Mesendoderm (in vitro differentiated cells): ENCODE results near the gene PLPPR3.

Source experiments
- DNase-seq: peaks from one replicate; pipeline ENCODE4 v3.0.0; 2013
- H2AK5ac ChIP-seq: 2 replicates; pipeline ENCODE4 v1.6.1; 2013; ENCODE audit warnings: low read length, inconsistent platforms
- H2BK120ac ChIP-seq: 2 replicates; pipeline ENCODE4 v1.6.1; 2013; ENCODE audit warnings: low read depth, mild to moderate bottlenecking, low read length, moderate library complexity, mixed read lengths
- H2BK15ac ChIP-seq: replicated peaks from 2 replicates; pipeline ENCODE4 v1.6.1; 2013; ENCODE audit warnings: low read depth, mild to moderate bottlenecking, moderate library complexity
- H2BK5ac ChIP-seq: 2 replicates; pipeline ENCODE4 v1.6.1; 2013; ENCODE audit warnings: low read length, inconsistent platforms
- H3K18ac ChIP-seq: 2 replicates; pipeline ENCODE4 v1.6.1; 2013; ENCODE audit warnings: mild to moderate bottlenecking, low read length, mixed read lengths
- H3K23ac ChIP-seq: one replicate; pipeline ENCODE4 v1.6.1; 2013; ENCODE audit warnings: low read length
- H3K27ac ChIP-seq: 2 replicates; pipeline ENCODE4 v1.5.1; 2013; ENCODE audit warnings: low read depth, mild to moderate bottlenecking, inconsistent platforms, low read length, moderate library complexity
- H3K27me3 ChIP-seq: 2 replicates; pipeline ENCODE4 v1.6.1; 2013; ENCODE audit warnings: low read length, control low read depth, mild to moderate bottlenecking, inconsistent platforms; ENCODE audit not compliant: insufficient read depth, poor library complexity
- H3K36me3 ChIP-seq: 2 replicates; pipeline ENCODE4 v1.6.1; 2013; ENCODE audit warnings: low read length, inconsistent platforms; ENCODE audit not compliant: control insufficient read depth, insufficient read depth
- H3K4ac ChIP-seq: one replicate; pipeline ENCODE4 v1.6.1; 2013; ENCODE audit warnings: low read depth, mild to moderate bottlenecking, low read length, moderate library complexity
- H3K4me1 ChIP-seq: 2 replicates; pipeline ENCODE4 v1.6.1; 2013; ENCODE audit warnings: low read depth, low read length, inconsistent platforms; ENCODE audit not compliant: control insufficient read depth
- H3K4me2 ChIP-seq: 2 replicates; pipeline ENCODE4 v1.6.1; 2013; ENCODE audit warnings: low read length
- H3K4me3 ChIP-seq: 2 replicates; pipeline ENCODE4 v1.5.1; 2013; ENCODE audit warnings: mild to moderate bottlenecking, low read length
- H3K56ac ChIP-seq: one replicate; pipeline ENCODE4 v1.6.1; 2013; ENCODE audit warnings: low read length
- H3K79me1 ChIP-seq: 2 replicates; pipeline ENCODE4 v1.6.1; 2013; ENCODE audit warnings: low read length, inconsistent platforms
- H3K79me2 ChIP-seq: 2 replicates; pipeline ENCODE4 v1.6.1; 2013; ENCODE audit warnings: mild to moderate bottlenecking, low read length; ENCODE audit not compliant: control insufficient read depth, insufficient read depth
- H3K9ac ChIP-seq: 2 replicates; pipeline ENCODE4 v1.6.1; 2013; ENCODE audit warnings: low read length, inconsistent platforms
- H4K5ac ChIP-seq: one replicate; pipeline ENCODE4 v1.6.1; 2013; ENCODE audit warnings: low read length
- H4K8ac ChIP-seq: one replicate; pipeline ENCODE4 v1.6.1; 2013; ENCODE audit warnings: low read depth, mild to moderate bottlenecking, control low read depth, low read length, moderate library complexity
- WGBS: extraction: QIAGEN DNeasy Blood & Tissue Kit; methylation state at CpG from one replicate; pipeline ENCODE4 v1.1.7; 2013; ENCODE audit warnings: low lambda C conversion rate, missing lambda C conversion rate; ENCODE audit not compliant: insufficient coverage; ENCODE audit errors: extremely low coverage; 5-methylcytosine and 5-hydroxymethylcytosine counted together

The PLPPR3 gene

GRCh38 chr19:805166-805551 lies 16.6 kb downstream of the PLPPR3 start:
- H2AK5ac ChIP-seq = no peak overlapping the region
- H3K4me1 ChIP-seq = peaks cover 2% of the 10 kb centered on the region
- no CpG with 5 or more reads among the region's 33 CpGs for WGBS
- H2BK120ac ChIP-seq = no peak overlapping the region
- H2BK15ac ChIP-seq = no peak overlapping the region
- H3K4ac ChIP-seq = no peak overlapping the region
- no peaks in the 10 kb centered on the region for H3K27me3 ChIP-seq
- H3K4me3 ChIP-seq = no peak overlapping the region
- H2BK5ac ChIP-seq = no peak overlapping the region
- no peak overlapping the region for H3K27ac ChIP-seq
- H3K23ac ChIP-seq = no peak overlapping the region
- H4K5ac ChIP-seq = no peak overlapping the region
- H3K79me1 ChIP-seq = peaks cover 15% of the 10 kb centered on the region
- H3K18ac ChIP-seq = no peak overlapping the region
- H3K56ac ChIP-seq = no peak overlapping the region
- no peak overlapping the region for H3K9ac ChIP-seq
- H3K79me2 ChIP-seq = peaks cover 76% of the 10 kb centered on the region
- peaks cover 44% of the 10 kb centered on the region for H3K36me3 ChIP-seq
- DNase-seq = no peak
- no peak overlapping the region for H3K4me2 ChIP-seq
- H4K8ac ChIP-seq = no peak overlapping the region

- peaks cover 15% of the 10 kb centered on the region for H3K79me1 ChIP-seq
- H3K4me3 ChIP-seq = no peak overlapping the region
- H3K18ac ChIP-seq = no peak overlapping the region
- H3K36me3 ChIP-seq = peaks cover 43% of the 10 kb centered on the region
- H4K8ac ChIP-seq = no peak overlapping the region
- no peak overlapping the region for H2AK5ac ChIP-seq
- no peak overlapping the region for H3K4ac ChIP-seq
- peaks cover 3% of the 10 kb centered on the region for H3K4me1 ChIP-seq
- no peak overlapping the region for H3K9ac ChIP-seq
- no peak overlapping the region for H3K27ac ChIP-seq
- no peak overlapping the region for H2BK5ac ChIP-seq
- no CpG with 5 or more reads among the region's 53 CpGs for WGBS
- H4K5ac ChIP-seq = no peak overlapping the region
- no peak for DNase-seq
- H3K79me2 ChIP-seq = peaks cover 81% of the 10 kb centered on the region
- H3K27me3 ChIP-seq = no peaks in the 10 kb centered on the region
- H3K56ac ChIP-seq = no peak overlapping the region
- H2BK15ac ChIP-seq = no peak overlapping the region
- H2BK120ac ChIP-seq = no peak overlapping the region
- no peak overlapping the region for H3K23ac ChIP-seq
- no peak overlapping the region for H3K4me2 ChIP-seq
These were observed 17.2 kb downstream of the PLPPR3 start for GRCh38 chr19:804419-805165.

- H2AK5ac ChIP-seq = no peak overlapping the region
- no peak overlapping the region for H2BK120ac ChIP-seq
- no peak overlapping the region for H3K4me3 ChIP-seq
- no peak overlapping the region for H4K5ac ChIP-seq
- H3K79me1 ChIP-seq = peaks cover 15% of the 10 kb centered on the region
- H3K36me3 ChIP-seq = peaks cover 42% of the 10 kb centered on the region
- DNase-seq = no peak
- peaks cover 3% of the 10 kb centered on the region for H3K4me1 ChIP-seq
- WGBS = no CpG with 5 or more reads among the region's 31 CpGs
- H3K4ac ChIP-seq = no peak overlapping the region
- no peak overlapping the region for H3K27ac ChIP-seq
- no peak overlapping the region for H2BK5ac ChIP-seq
- H3K27me3 ChIP-seq = no peaks in the 10 kb centered on the region
- no peak overlapping the region for H3K56ac ChIP-seq
- no peak overlapping the region for H2BK15ac ChIP-seq
- H3K9ac ChIP-seq = no peak overlapping the region
- no peak overlapping the region for H3K18ac ChIP-seq
- H3K4me2 ChIP-seq = no peak overlapping the region
- peaks cover 89% of the 10 kb centered on the region for H3K79me2 ChIP-seq
- no peak overlapping the region for H3K23ac ChIP-seq
- H4K8ac ChIP-seq = no peak overlapping the region
These were observed 17.9 kb downstream of the PLPPR3 start for GRCh38 chr19:803686-804418.

- no CpG with 5 or more reads among the region's 17 CpGs for WGBS
- no peak overlapping the region for H3K9ac ChIP-seq
- H3K4me3 ChIP-seq = no peak overlapping the region
These were observed 18.6 kb downstream of the PLPPR3 start for GRCh38 chr19:803099-803561.

GRCh38 chr19:802498-803098 lies 19.2 kb downstream of the PLPPR3 start:
- peaks cover 95% of the 10 kb centered on the region for H3K79me2 ChIP-seq
- no peak overlapping the region for H2BK5ac ChIP-seq
- peak overlapping the region; percentile 70 for H3K56ac ChIP-seq
- H3K27me3 ChIP-seq = no peaks in the 10 kb centered on the region
- no peak overlapping the region for H3K23ac ChIP-seq
- H4K5ac ChIP-seq = no peak overlapping the region
- H2BK15ac ChIP-seq = no peak overlapping the region
- peaks cover 34% of the 10 kb centered on the region for H3K36me3 ChIP-seq
- H3K18ac ChIP-seq = no peak overlapping the region
- no peak overlapping the region for H3K4me2 ChIP-seq
- no peak overlapping the region for H3K4me3 ChIP-seq
- no CpG with 5 or more reads among the region's 28 CpGs for WGBS
- H2AK5ac ChIP-seq = no peak overlapping the region
- peaks cover 11% of the 10 kb centered on the region for H3K79me1 ChIP-seq
- no peak overlapping the region for H3K9ac ChIP-seq
- H3K4me1 ChIP-seq = peaks cover 3% of the 10 kb centered on the region
- no peak overlapping the region for H4K8ac ChIP-seq
- no peak overlapping the region for H2BK120ac ChIP-seq
- H3K27ac ChIP-seq = no peak overlapping the region
- no peak overlapping the region for H3K4ac ChIP-seq
- no peak for DNase-seq

More at GRCh38 chr19:803099-803561, 18.6 kb downstream of the PLPPR3 start:
- Histone ChIP-seq H3K56ac (no peak overlapping the region), H3K36me3 (peaks cover 38% of the 10 kb centered on the region), H3K27me3 (no peaks in the 10 kb centered on the region), H3K79me2 (peaks cover 96% of the 10 kb centered on the region), H2AK5ac (no peak overlapping the region), H3K18ac (no peak overlapping the region), H3K79me1 (peaks cover 15% of the 10 kb centered on the region), H4K8ac (no peak overlapping the region), H2BK5ac (no peak overlapping the region), H3K4me2 (no peak overlapping the region), H3K4ac (no peak overlapping the region), H3K23ac (no peak overlapping the region), H4K5ac (no peak overlapping the region), H3K27ac (no peak overlapping the region), H2BK120ac (no peak overlapping the region), H3K4me1 (peaks cover 3% of the 10 kb centered on the region), H2BK15ac (no peak overlapping the region)
- DNase-seq = no peak
